Measurements from ENCODE around the gene CASTOR1.

CASTOR1 gene

GRCh38 chr22:30308093-30308492 is 18.8 kb upstream of the CASTOR1 start:
- H3F3A ChIP-seq (ENCODE audit: insufficient read depth): no peaks in the 10 kb centered on the region
- no peaks in the 10 kb centered on the region for H3K27me3 ChIP-seq (ENCODE audit: low read length)
- H3K79me2 ChIP-seq (ENCODE audit: insufficient read depth, low read length): no peaks in the 10 kb centered on the region
- H4K20me1 ChIP-seq (ENCODE audit: low read depth, low read length): no peaks in the 10 kb centered on the region
- no peak overlapping the region for H3K9ac ChIP-seq (ENCODE audit: low read length)
- no peak overlapping the region for H2AFZ ChIP-seq (ENCODE audit: low read depth, low read length, severe bottlenecking)
- no peak for TF ChIP-seq EZH2phosphoT487 (conservative IDR thresholded peaks at IDR 0.05; ENCODE audit: low read length)
- no peak for TF ChIP-seq CTCF (IDR thresholded peaks at IDR 0.05; ENCODE audit: insufficient read depth, low read length, poor library complexity, severe bottlenecking)
- H3K27ac ChIP-seq (ENCODE audit: low read depth, low read length): no peak overlapping the region
- no peaks in the 10 kb centered on the region for H3K36me3 ChIP-seq (ENCODE audit: low read length)
- no peak overlapping the region for H3K4me3 ChIP-seq (ENCODE audit: insufficient read depth, low read length, poor library complexity, severe bottlenecking)
- no peaks in the 10 kb centered on the region for H3K9me3 ChIP-seq (ENCODE audit: insufficient read depth, low read length)
- no peak overlapping the region for H3K4me2 ChIP-seq (ENCODE audit: low read depth, low read length, poor library complexity, severe bottlenecking)
- H3K9me2 ChIP-seq (replicated peaks; ENCODE audit: insufficient read depth, low read length): no peaks in the 10 kb centered on the region

- Histone ChIP-seq H3K4me3 (ENCODE audit: insufficient read depth, low read length, poor library complexity, severe bottlenecking) (no peak overlapping the region), H3K79me2 (ENCODE audit: insufficient read depth, low read length) (no peaks in the 10 kb centered on the region), H3K4me2 (ENCODE audit: low read depth, low read length, poor library complexity, severe bottlenecking) (no peak overlapping the region), H3K36me3 (ENCODE audit: low read length) (no peaks in the 10 kb centered on the region), H3K9me3 (ENCODE audit: insufficient read depth, low read length) (no peaks in the 10 kb centered on the region), H3K27ac (ENCODE audit: low read depth, low read length) (no peak overlapping the region), H3K9me2 (replicated peaks; ENCODE audit: insufficient read depth, low read length) (no peaks in the 10 kb centered on the region), H3K9ac (ENCODE audit: low read length) (no peak overlapping the region), H4K20me1 (ENCODE audit: low read depth, low read length) (no peaks in the 10 kb centered on the region), H3K27me3 (ENCODE audit: low read length) (no peaks in the 10 kb centered on the region), H2AFZ (ENCODE audit: low read depth, low read length, severe bottlenecking) (no peak overlapping the region), H3F3A (ENCODE audit: insufficient read depth) (no peaks in the 10 kb centered on the region)
- TF ChIP-seq CTCF (IDR thresholded peaks at IDR 0.05; ENCODE audit: insufficient read depth, low read length, poor library complexity, severe bottlenecking) (no peak), EZH2phosphoT487 (conservative IDR thresholded peaks at IDR 0.05; ENCODE audit: low read length) (no peak)
These were observed 17.8 kb upstream of the CASTOR1 start for GRCh38 chr22:30307041-30307574.

DNA sequence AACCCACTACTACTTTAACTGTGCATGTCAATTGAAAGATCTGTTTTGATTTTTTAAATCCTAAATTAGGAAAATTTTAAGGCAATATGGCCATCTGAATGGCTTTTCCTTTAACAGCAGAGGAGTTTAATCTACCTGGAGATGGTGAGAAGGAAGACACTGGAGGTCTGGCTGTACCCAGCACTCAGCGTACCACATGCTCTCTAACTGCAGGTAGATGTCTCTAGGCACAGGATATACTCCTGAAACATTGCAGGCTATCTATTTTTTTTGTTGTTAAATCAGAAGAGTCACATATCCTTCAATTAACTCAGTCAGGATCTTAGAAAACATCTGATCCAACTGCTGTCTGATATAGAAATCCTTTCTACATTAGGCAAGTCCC is 17.3 kb upstream of the CASTOR1 start:
- H3F3A ChIP-seq (ENCODE audit: insufficient read depth): no peaks in the 10 kb centered on the region
- H3K9ac ChIP-seq (ENCODE audit: low read length): no peak overlapping the region
- no peaks in the 10 kb centered on the region for H3K36me3 ChIP-seq (ENCODE audit: low read length)
- H4K20me1 ChIP-seq (ENCODE audit: low read depth, low read length): no peaks in the 10 kb centered on the region
- H3K9me3 ChIP-seq (ENCODE audit: insufficient read depth, low read length): no peaks in the 10 kb centered on the region
- no peak overlapping the region for H3K4me2 ChIP-seq (ENCODE audit: low read depth, low read length, poor library complexity, severe bottlenecking)
- no peaks in the 10 kb centered on the region for H3K27me3 ChIP-seq (ENCODE audit: low read length)
- H3K27ac ChIP-seq (ENCODE audit: low read depth, low read length): no peak overlapping the region
- TF ChIP-seq EZH2phosphoT487 (conservative IDR thresholded peaks at IDR 0.05; ENCODE audit: low read length) (no peak), CTCF (IDR thresholded peaks at IDR 0.05; ENCODE audit: insufficient read depth, low read length, poor library complexity, severe bottlenecking) (no peak)
- H2AFZ ChIP-seq (ENCODE audit: low read depth, low read length, severe bottlenecking): no peak overlapping the region
- no peak overlapping the region for H3K4me3 ChIP-seq (ENCODE audit: insufficient read depth, low read length, poor library complexity, severe bottlenecking)
- no peaks in the 10 kb centered on the region for H3K79me2 ChIP-seq (ENCODE audit: insufficient read depth, low read length)
- H3K9me2 ChIP-seq (replicated peaks; ENCODE audit: insufficient read depth, low read length): no peaks in the 10 kb centered on the region

Measured in SU-DHL-6 (cell line).